AG09319 (cell line): ENCODE data around the gene BIN2.

Experiments
- DNase-seq: peaks from one replicate; pipeline ENCODE4 v3.0.0-alpha.2; 2010; ENCODE audit warnings: low read depth; ENCODE audit errors: extremely low read depth
- TF ChIP-seq, protein P1 (sequence below): IDR thresholded peaks from 2 replicates; pipeline ENCODE4 v1.5.1; 2011; ENCODE audit warnings: low read depth, mild to moderate bottlenecking, inconsistent platforms, low read length, moderate library complexity

The BIN2 gene

DNA sequence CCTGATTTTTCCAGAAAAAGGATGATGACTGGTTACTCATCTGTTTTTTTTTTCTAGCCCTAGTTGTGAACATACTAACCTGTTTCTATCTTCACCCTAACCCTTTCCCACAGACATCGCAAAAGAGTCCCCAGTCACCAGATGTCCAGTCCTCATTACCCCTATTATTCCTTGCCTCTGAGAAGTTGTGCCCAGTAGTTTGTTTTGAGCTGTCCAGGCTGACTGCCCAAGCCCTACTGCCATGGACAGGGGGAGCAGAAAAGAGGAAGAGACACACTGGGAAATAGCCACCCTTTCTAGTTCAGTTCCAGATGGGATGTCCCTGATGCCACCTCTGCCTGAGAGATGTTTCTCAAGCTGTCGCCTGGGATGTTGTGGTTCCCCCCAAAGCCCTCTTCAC, 36.3 kb upstream of the BIN2 start:
- DNase-seq: no peak
- TF ChIP-seq, protein P1, sequence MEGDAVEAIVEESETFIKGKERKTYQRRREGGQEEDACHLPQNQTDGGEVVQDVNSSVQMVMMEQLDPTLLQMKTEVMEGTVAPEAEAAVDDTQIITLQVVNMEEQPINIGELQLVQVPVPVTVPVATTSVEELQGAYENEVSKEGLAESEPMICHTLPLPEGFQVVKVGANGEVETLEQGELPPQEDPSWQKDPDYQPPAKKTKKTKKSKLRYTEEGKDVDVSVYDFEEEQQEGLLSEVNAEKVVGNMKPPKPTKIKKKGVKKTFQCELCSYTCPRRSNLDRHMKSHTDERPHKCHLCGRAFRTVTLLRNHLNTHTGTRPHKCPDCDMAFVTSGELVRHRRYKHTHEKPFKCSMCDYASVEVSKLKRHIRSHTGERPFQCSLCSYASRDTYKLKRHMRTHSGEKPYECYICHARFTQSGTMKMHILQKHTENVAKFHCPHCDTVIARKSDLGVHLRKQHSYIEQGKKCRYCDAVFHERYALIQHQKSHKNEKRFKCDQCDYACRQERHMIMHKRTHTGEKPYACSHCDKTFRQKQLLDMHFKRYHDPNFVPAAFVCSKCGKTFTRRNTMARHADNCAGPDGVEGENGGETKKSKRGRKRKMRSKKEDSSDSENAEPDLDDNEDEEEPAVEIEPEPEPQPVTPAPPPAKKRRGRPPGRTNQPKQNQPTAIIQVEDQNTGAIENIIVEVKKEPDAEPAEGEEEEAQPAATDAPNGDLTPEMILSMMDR: no peak

DNA sequence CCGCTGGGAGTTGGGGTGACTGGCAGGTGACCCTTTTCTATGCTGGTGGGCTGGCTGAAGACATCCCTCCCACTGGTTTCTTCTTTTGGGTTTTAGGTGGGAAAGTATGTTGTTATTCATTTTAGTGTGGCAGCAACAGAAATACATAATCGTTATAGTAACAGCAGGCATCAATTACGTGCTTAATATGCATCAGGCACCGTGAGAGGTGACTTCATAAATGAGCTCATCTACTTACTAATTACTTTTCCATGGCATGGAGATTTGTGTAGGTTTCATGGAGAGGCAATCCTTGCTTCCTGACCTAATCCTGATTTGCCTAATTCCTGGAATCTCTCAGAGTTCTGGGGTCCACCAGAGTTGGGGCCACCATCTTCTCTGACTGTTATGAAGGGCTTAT, 35.9 kb upstream of the BIN2 start:
- DNase-seq: no peak
- TF ChIP-seq, protein P1: no peak

DNA sequence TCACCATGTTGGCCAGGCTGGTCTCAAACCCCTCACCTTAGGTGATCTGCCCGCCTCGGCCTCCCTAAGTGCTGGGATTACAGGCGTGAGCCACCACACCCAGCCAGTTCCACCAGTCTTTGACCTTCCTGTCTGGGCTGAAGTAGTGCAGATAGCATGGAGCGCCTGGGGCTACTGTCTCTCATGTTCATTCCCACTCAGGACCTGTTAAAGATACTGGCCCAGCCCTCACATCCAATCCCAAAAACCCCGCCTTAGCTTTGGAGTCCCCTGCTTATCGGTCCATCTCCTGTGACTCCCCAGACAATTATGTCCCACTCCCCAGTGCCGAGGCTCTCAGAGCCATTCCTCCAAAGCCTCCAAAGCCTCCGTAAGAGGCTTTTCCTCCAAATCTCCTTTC, 34.5 kb upstream of the BIN2 start:
- TF ChIP-seq, protein P1: no peak
- DNase-seq: no peak

- no peak for DNase-seq
Measured at GRCh38 chr12:51357374-51358047, 33.5 kb upstream of the BIN2 start.

GRCh38 chr12:51351913-51352532, 28.0 kb upstream of the BIN2 start:
- DNase-seq: no peak
- TF ChIP-seq, protein P1: peak; percentile 75

More at GRCh38 chr12:51357374-51358047, 33.5 kb upstream of the BIN2 start:
- TF ChIP-seq, protein P1: no peak

- TF ChIP-seq, protein P1: no peak
- DNase-seq: no peak
Measured at GRCh38 chr12:51349026-51349425, 25.1 kb upstream of the BIN2 start.

DNA sequence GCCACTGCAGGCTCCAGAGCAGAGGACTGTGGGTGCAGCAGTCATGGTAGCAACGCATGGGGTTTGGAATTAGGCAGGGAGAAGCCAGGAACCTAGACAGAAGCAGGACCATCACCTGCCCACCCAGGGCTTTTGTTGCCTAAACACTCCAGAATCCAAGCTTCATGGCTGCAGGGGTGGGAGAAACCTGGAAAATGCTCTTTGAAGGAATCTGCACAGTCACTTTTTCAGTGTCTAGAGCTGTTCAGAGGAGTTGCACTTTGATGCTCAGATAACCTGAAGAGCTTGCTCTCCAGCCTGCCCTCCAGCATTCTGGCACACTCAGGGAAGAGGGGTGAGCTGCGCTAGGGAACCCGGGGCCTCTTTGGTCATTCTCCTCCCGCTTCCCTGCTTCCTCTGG, 24.1 kb upstream of the BIN2 start:
- TF ChIP-seq, protein P1: no peak
- DNase-seq: no peak
